H1 (cell line): Measurements from ENCODE around the gene BAK1. TPM values are rescaled to one million over a fixed set of nuclear protein-coding genes. Genes with fewer than 3 reads are reported as not detected.

Experiments used
- CTCF ChIA-PET: fragments of 300-600 bp; sonication (Branson Sonifier 250); formaldehyde crosslinking; loops from one replicate; lab custom pipeline; 2021; ENCODE audit not compliant: partially characterized antibody; lab: Charles Lee
- POLR2A ChIA-PET: fragments of 300-600 bp; sonication (Branson Sonifier 250); formaldehyde crosslinking; loops from one replicate; lab custom pipeline; 2021; ENCODE audit warnings: inconsistent platforms; ENCODE audit not compliant: partially characterized antibody; lab: Charles Lee
- DNase-seq, 2 experiments: peaks; one replicate each; pipeline versions ENCODE4 v3.0.0 to v3.0.0-alpha.2; 2010 to 2022; ENCODE audit warnings: low spot score in 2 of 2, low read depth in 1 of 2, mixed read lengths in 1 of 2
- FAIRE-seq: peaks from 2 replicates; lab custom pipeline; 2011; peaks lifted over from hg19 to GRCh38; lab: Jason Lieb, UNC
- H2AFZ ChIP-seq: 2 replicates; pipeline ENCODE4 v1.8.1; 2012; ENCODE audit warnings: low read length, inconsistent platforms
- H2AK5ac ChIP-seq: 2 replicates; pipeline ENCODE4 v1.6.1; 2013; ENCODE audit warnings: low read depth, low read length
- H2BK120ac ChIP-seq: replicated peaks from 2 replicates; pipeline ENCODE3; 2013; ENCODE audit warnings: low read depth, low read length, inconsistent platforms
- H2BK12ac ChIP-seq: 2 replicates; pipeline ENCODE4 v1.6.1; 2013; ENCODE audit warnings: low read depth, low read length
- H2BK15ac ChIP-seq: 2 replicates; pipeline ENCODE4 v1.6.1; 2013; ENCODE audit warnings: low read length
- H2BK20ac ChIP-seq: 2 replicates; pipeline ENCODE4 v1.6.1; 2013; ENCODE audit warnings: low read length
- H2BK5ac ChIP-seq: 2 replicates; pipeline ENCODE4 v1.6.1; 2013; ENCODE audit warnings: low read depth, low read length
- H3K14ac ChIP-seq: 2 replicates; pipeline ENCODE4 v1.6.1; 2013; ENCODE audit warnings: inconsistent platforms; ENCODE audit not compliant: insufficient read length
- H3K18ac ChIP-seq: 2 replicates; pipeline ENCODE4 v1.6.1; 2013; ENCODE audit warnings: low read length; ENCODE audit errors: extremely low read depth
- H3K23ac ChIP-seq: 2 replicates; pipeline ENCODE4 v1.6.1; 2013; ENCODE audit warnings: inconsistent platforms; ENCODE audit not compliant: insufficient read length
- H3K23me2 ChIP-seq: 2 replicates; pipeline ENCODE4 v1.6.1; 2013; ENCODE audit warnings: low read depth, low read length
- H3K27ac ChIP-seq: 2 replicates; pipeline ENCODE4 v1.6.1; 2011; ENCODE audit warnings: low read depth, low read length, inconsistent platforms
- H3K27me3 ChIP-seq, 4 experiments: replicated peaks in 1 of 4; 1 replicate in 1 of 4; 2 replicates in 3 of 4; pipeline versions ENCODE4 v1.6.1 to v1.8.1; 2011 to 2013; ENCODE audit warnings: low read length in 3 of 4, mild to moderate bottlenecking in 3 of 4, inconsistent platforms in 2 of 4, mixed read lengths in 2 of 4, moderate library complexity in 1 of 4; ENCODE audit not compliant: control insufficient read depth in 3 of 4, insufficient read depth in 3 of 4; ENCODE audit errors: extremely low read depth in 1 of 4
- H3K36me3 ChIP-seq, 4 experiments: 2 replicates each; pipeline versions ENCODE4 v1.6.1 to v1.8.1; 2011 to 2013; ENCODE audit warnings: mild to moderate bottlenecking in 4 of 4, low read length in 3 of 4, moderate library complexity in 2 of 4, control low read depth in 1 of 4, inconsistent platforms in 1 of 4; ENCODE audit not compliant: insufficient read depth in 4 of 4, control insufficient read depth in 2 of 4
- H3K4ac ChIP-seq: replicated peaks from 2 replicates; pipeline ENCODE3; 2013; ENCODE audit warnings: low read length, low read depth, mixed read lengths, inconsistent platforms; ENCODE audit not compliant: insufficient read length
- H3K4me1 ChIP-seq, 4 experiments: replicated peaks in 1 of 4; 1 replicate in 1 of 4; 2 replicates in 3 of 4; pipeline versions ENCODE4 v1.6.1 to v1.8.1; 2011 to 2013; ENCODE audit warnings: low read length in 3 of 4, inconsistent platforms in 2 of 4, mixed read lengths in 1 of 4; ENCODE audit not compliant: insufficient read depth in 4 of 4, control insufficient read depth in 3 of 4
- H3K4me2 ChIP-seq, 2 experiments: 2 replicates each; pipeline versions ENCODE4 v1.6.1 to v1.8.1; 2011 to 2013; ENCODE audit warnings: low read depth in 2 of 2, low read length in 2 of 2, control low read depth in 1 of 2, inconsistent platforms in 1 of 2, mild to moderate bottlenecking in 1 of 2; ENCODE audit not compliant: insufficient read depth in 1 of 2
- H3K4me3 ChIP-seq, 4 experiments: fragments of 200-600, 300-600 bp in 1 of 4; sonication (generic), shearing (Covaris generic), sonication (Bioruptor Twin) in 1 of 4; 2 replicates each; pipeline versions ENCODE4 v1.5.1 to v1.8.1; 2011 to 2016; ENCODE audit warnings: low read length in 4 of 4, low read depth in 3 of 4, control low read depth in 2 of 4, inconsistent platforms in 2 of 4, mild to moderate bottlenecking in 2 of 4, mixed read lengths in 1 of 4, moderate library complexity in 1 of 4; ENCODE audit not compliant: insufficient read depth in 2 of 4; ENCODE audit errors: extremely low read depth in 1 of 4
- H3K56ac ChIP-seq: replicated peaks from 2 replicates; pipeline ENCODE3; 2013; ENCODE audit warnings: low read depth, mild to moderate bottlenecking, mixed read lengths, low read length, inconsistent platforms; ENCODE audit not compliant: insufficient read length
- H3K79me1 ChIP-seq: 2 replicates; pipeline ENCODE4 v1.6.1; 2013; ENCODE audit warnings: low read depth, low read length, control low read depth
- H3K79me2 ChIP-seq, 2 experiments: 2 replicates each; pipeline versions ENCODE4 v1.6.1 to v1.8.1; 2012 to 2013; ENCODE audit warnings: low read length in 2 of 2, mild to moderate bottlenecking in 2 of 2, inconsistent platforms in 1 of 2; ENCODE audit not compliant: insufficient read depth in 2 of 2, control insufficient read depth in 1 of 2
- H3K9ac ChIP-seq, 4 experiments: replicated peaks in 1 of 4; 1 replicate in 1 of 4; 2 replicates in 3 of 4; pipeline versions ENCODE4 v1.6.1 to v1.8.1; 2011 to 2013; ENCODE audit warnings: low read depth in 3 of 4, low read length in 3 of 4, control low read depth in 2 of 4, mild to moderate bottlenecking in 2 of 4, moderate library complexity in 2 of 4, inconsistent platforms in 1 of 4; ENCODE audit errors: extremely low read depth in 1 of 4
- H3K9me3 ChIP-seq, 2 experiments: 2 replicates each; pipeline versions ENCODE4 v1.6.1 to v1.8.1; 2012 to 2013; ENCODE audit warnings: mild to moderate bottlenecking in 2 of 2, moderate library complexity in 2 of 2, control low read depth in 1 of 2, inconsistent platforms in 1 of 2, low read depth in 1 of 2, low read length in 1 of 2, mixed read lengths in 1 of 2; ENCODE audit not compliant: insufficient read depth in 2 of 2
- H4K20me1 ChIP-seq, 2 experiments: replicated peaks in 1 of 2; 2 replicates each; pipeline versions ENCODE3 to v1.8.1; 2011 to 2013; ENCODE audit warnings: inconsistent platforms in 2 of 2, low read length in 2 of 2, mild to moderate bottlenecking in 1 of 2; ENCODE audit not compliant: insufficient read depth in 2 of 2, control insufficient read depth in 1 of 2
- H4K5ac ChIP-seq: 2 replicates; pipeline ENCODE4 v1.6.1; 2013; ENCODE audit warnings: low read length, low read depth, mixed read lengths, inconsistent platforms; ENCODE audit not compliant: insufficient read length
- H4K8ac ChIP-seq: 2 replicates; pipeline ENCODE4 v1.8.0; 2013; ENCODE audit warnings: mild to moderate bottlenecking, moderate library complexity, low read length, inconsistent platforms; ENCODE audit not compliant: insufficient read depth; ENCODE audit errors: extremely low read depth
- H4K91ac ChIP-seq: replicated peaks from 2 replicates; pipeline ENCODE3; 2013; ENCODE audit warnings: low read length, mixed read lengths, inconsistent platforms; ENCODE audit not compliant: insufficient read length
- CREB1 ChIP-seq: IDR thresholded peaks from 2 replicates; pipeline ENCODE4 v1.6.1; 2012; ENCODE audit warnings: inconsistent platforms
- SIN3A ChIP-seq, 2 experiments: IDR thresholded peaks in 1 of 2; conservative IDR thresholded peaks in 1 of 2; 2 replicates each; pipeline ENCODE4 v1.6.1; 2011 to 2012; ENCODE audit warnings: low read length in 2 of 2, improper control_type of control experiment in 1 of 2, low read depth in 1 of 2, mild to moderate bottlenecking in 1 of 2
- TEAD4 ChIP-seq: IDR thresholded peaks from 2 replicates; pipeline ENCODE4 v1.6.1; 2012; ENCODE audit warnings: low read depth, low read length, inconsistent platforms, mixed read lengths
- WGBS, 2 experiments: shearing (Covaris generic) in 1 of 2; methylation state at CpG; one replicate each; pipeline versions ENCODE4 v1.1.6 to v1.1.7; 2013 to 2015; ENCODE audit warnings: low lambda C conversion rate in 2 of 2, mixed read lengths in 2 of 2, inconsistent platforms in 1 of 2, low coverage in 1 of 2, missing lambda C conversion rate in 1 of 2; ENCODE audit not compliant: insufficient replicate concordance in 2 of 2, insufficient coverage in 1 of 2, insufficient read length in 1 of 2; ENCODE audit errors: extremely low coverage in 1 of 2, missing lambda C conversion rate in 1 of 2; 5-methylcytosine and 5-hydroxymethylcytosine counted together
- polyA plus RNA-seq, 7 experiments: library from polyadenylated mRNA; depleted of rRNA in 3 of 7; stranded (reverse) in 5 of 7; unstranded in 2 of 7; fragments of >200 nt in 5 of 7; fragments of 200-250 nt in 2 of 7; gene quantifications; 1 replicate in 5 of 7; 2 replicates in 1 of 7; 4 replicates in 1 of 7; pipeline versions ENCODE4 v1.2.1 to v1.2.3, GENCODE V29; 2011 to 2013; ENCODE audit warnings: missing spikeins in 2 of 7, mixed read lengths in 2 of 7
- total RNA-seq: library from RNA; stranded (reverse); fragmentation: NEBNext Ultra II Directional; extraction: Animal tissue kit (Norgen Biotek cat#: 25700); gene quantifications from 2 replicates; pipeline ENCODE4 v1.2.1, GENCODE V29; 2021

Gene BAK1
- total and polyA plus RNA-seq, 2 of the 8 experiments (the other 6 are each of a cell fraction or from before 2014, with no cell fraction given): 43.3 to 43.4 TPM

GRCh38 chr6:33597551-33598322 is 17.7 kb upstream of the BAK1 start:
- Histone ChIP-seq H2BK12ac (no peak overlapping the region), H4K91ac (no peak overlapping the region), H3K36me3 (no peaks in the 10 kb centered on the region), H3K4me3 (no peak overlapping the region), H3K4ac (no peak overlapping the region), H3K23ac (no peak overlapping the region), H3K79me1 (no peaks in the 10 kb centered on the region), H3K14ac (no peak overlapping the region), H3K23me2 (no peaks in the 10 kb centered on the region), H3K4me2 (no peak overlapping the region), H4K8ac (no peak overlapping the region), H2BK15ac (no peak overlapping the region), H2AK5ac (no peak overlapping the region), H2BK5ac (no peak overlapping the region), H3K9ac (no peak overlapping the region), H4K20me1 (no peaks in the 10 kb centered on the region), H2BK120ac (no peak overlapping the region), H3K9me3 (no peaks in the 10 kb centered on the region), H2AFZ (no peak overlapping the region), H3K79me2 (no peaks in the 10 kb centered on the region), H2BK20ac (peak overlapping the region; percentile 61; the same call in 1 of the 2 replicates), H4K5ac (no peak overlapping the region), H3K4me1 (peaks cover 0 to 10% (median 3%) of the 10 kb centered on the region in 4 experiments; a peak in 5 of 7 replicates), H3K18ac (no peak overlapping the region), H3K56ac (no peak overlapping the region), H3K27ac (no peak overlapping the region), H3K27me3 (no peaks in the 10 kb centered on the region)
- CTCF ChIA-PET: interaction anchor here (1.2 to 9.3 kb wide), 6 partner anchors 10 to 35 kb away, joined by 3 to 57 read pairs (median 8); partner anchors contain the start of gene ITPR3
- DNase-seq: no peak
- no peak for TF ChIP-seq TEAD4
- no peak for TF ChIP-seq SIN3A (conservative IDR thresholded peaks at IDR 0.05 in 1 of 2, IDR thresholded peaks at IDR 0.05 in 1 of 2; ENCODE audit: low read depth in 1 of 2, low read length in 2 of 2)
- TF ChIP-seq CREB1: no peak
- WGBS, 2 experiments: 74% methylated on average over 4 of the region's 4 CpGs; no CpG with 5 or more reads in 1 of the 2 experiments
- no peak for FAIRE-seq
- POLR2A ChIA-PET: interaction anchor here (1.2 to 2.1 kb wide), 3 partner anchors 10 to 114 kb away, joined by 3 to 6 read pairs (median 3); partner anchors contain the start of gene UQCC2
